IMR-90 (cell line): ENCODE results near the gene LAMC2. TPM values are rescaled to one million over a fixed set of nuclear protein-coding genes. Genes with fewer than 3 reads are reported as not detected.

Source experiments
- ATAC-seq: fragments of 200-7000 bp; cut with Tn5 transposase; 2 replicates; pipeline ENCODE4 v1.9.1; 2020; ENCODE audit warnings: low read depth, mild to moderate bottlenecking, moderate library complexity
- BruUV-seq: library from RNA; stranded (reverse); fragments of 400-500 nt; replicated peaks from 2 replicates; lab custom pipeline; 2021; lab: Mats Ljungman, UMichigan
- CTCF ChIA-PET: fragments of 300-600 bp; formaldehyde crosslinking; extraction: SDS; loops from one replicate; lab custom pipeline; 2021; ENCODE audit warnings: antibody characterized with exemption; lab: Yijun Ruan, JAX
- POLR2A ChIA-PET: fragments of 300-600 bp; sonication (Branson Sonifier 250); formaldehyde crosslinking; loops from one replicate; lab custom pipeline; 2022; ENCODE audit warnings: antibody characterized with exemption; ENCODE audit not compliant: unreplicated experiment; lab: Charles Lee
- DNase-seq: peaks from one replicate; pipeline ENCODE4 v3.0.0; 2013
- H2AFZ ChIP-seq: replicated peaks from 2 replicates; pipeline ENCODE3; 2013; ENCODE audit warnings: low read length, mild to moderate bottlenecking; ENCODE audit not compliant: poor library complexity
- H2AK5ac ChIP-seq: 2 replicates; pipeline ENCODE4 v1.6.1; 2013; ENCODE audit warnings: low read depth, low read length, inconsistent platforms
- H2AK9ac ChIP-seq: replicated peaks from 2 replicates; pipeline ENCODE3; 2013; ENCODE audit warnings: mild to moderate bottlenecking, low read depth, low read length, moderate library complexity; ENCODE audit not compliant: poor library complexity
- H2BK120ac ChIP-seq: 2 replicates; pipeline ENCODE4 v1.6.1; 2013; ENCODE audit warnings: low read depth, low read length, inconsistent platforms
- H2BK15ac ChIP-seq: 3 replicates; pipeline ENCODE4 v1.6.1; 2013; ENCODE audit warnings: low read depth, low read length, inconsistent platforms
- H2BK20ac ChIP-seq: 2 replicates; pipeline ENCODE4 v1.6.1; 2013; ENCODE audit warnings: low read depth, mild to moderate bottlenecking, inconsistent platforms, low read length, moderate library complexity
- H2BK5ac ChIP-seq: 2 replicates; pipeline ENCODE4 v1.6.1; 2013; ENCODE audit warnings: mild to moderate bottlenecking, low read depth, low read length, inconsistent platforms; ENCODE audit not compliant: poor library complexity, severe bottlenecking
- H3K14ac ChIP-seq: replicated peaks from 2 replicates; pipeline ENCODE4 v1.6.1; 2013; ENCODE audit warnings: low read depth, low read length, inconsistent platforms
- H3K18ac ChIP-seq: 2 replicates; pipeline ENCODE4 v1.6.1; 2013; ENCODE audit warnings: low read depth, low read length, control low read depth
- H3K23ac ChIP-seq: 2 replicates; pipeline ENCODE4 v1.6.1; 2013; ENCODE audit warnings: low read depth, low read length, inconsistent platforms
- H3K27ac ChIP-seq: 2 replicates; pipeline ENCODE4 v1.5.1; 2013; ENCODE audit warnings: mild to moderate bottlenecking, control low read depth, low read length; ENCODE audit not compliant: insufficient read depth
- H3K27me3 ChIP-seq: 2 replicates; pipeline ENCODE4 v1.6.1; 2013; ENCODE audit warnings: low read length; ENCODE audit not compliant: control insufficient read depth, insufficient read depth
- H3K36me3 ChIP-seq: 2 replicates; pipeline ENCODE4 v1.6.1; 2013; ENCODE audit warnings: low read length, mixed read lengths; ENCODE audit not compliant: control insufficient read depth, insufficient read depth
- H3K4ac ChIP-seq: 2 replicates; pipeline ENCODE4 v1.6.1; 2013; ENCODE audit warnings: low read depth, low read length, inconsistent platforms
- H3K4me1 ChIP-seq: 2 replicates; pipeline ENCODE4 v1.6.1; 2013; ENCODE audit warnings: low read length, mixed read lengths; ENCODE audit not compliant: control insufficient read depth, insufficient read depth
- H3K4me2 ChIP-seq: 2 replicates; pipeline ENCODE4 v1.6.1; 2013; ENCODE audit warnings: low read depth, mild to moderate bottlenecking, control low read depth, low read length, moderate library complexity
- H3K4me3 ChIP-seq: 2 replicates; pipeline ENCODE4 v1.5.1; 2013; ENCODE audit warnings: low read depth, mild to moderate bottlenecking, control low read depth, low read length, moderate library complexity; ENCODE audit not compliant: insufficient read depth
- H3K56ac ChIP-seq: 2 replicates; pipeline ENCODE4 v1.6.1; 2013; ENCODE audit warnings: low read length, inconsistent platforms; ENCODE audit not compliant: insufficient read depth; ENCODE audit errors: extremely low read depth
- H3K79me1 ChIP-seq, 2 experiments: 2 replicates each; pipeline ENCODE4 v1.6.1; 2013; ENCODE audit warnings: low read length in 2 of 2, inconsistent platforms in 1 of 2, low read depth in 1 of 2
- H3K9ac ChIP-seq: 2 replicates; pipeline ENCODE4 v1.6.1; 2013; ENCODE audit warnings: low read depth, low read length, control low read depth
- H3K9me1 ChIP-seq: 2 replicates; pipeline ENCODE4 v1.6.1; 2013; ENCODE audit warnings: low read length, inconsistent platforms; ENCODE audit not compliant: insufficient read depth
- H3K9me3 ChIP-seq: 2 replicates; pipeline ENCODE4 v1.6.1; 2013; ENCODE audit warnings: low read length; ENCODE audit not compliant: control insufficient read depth, insufficient read depth
- H4K20me1 ChIP-seq: 2 replicates; pipeline ENCODE4 v1.6.1; 2013; ENCODE audit warnings: low read length, inconsistent platforms; ENCODE audit not compliant: insufficient read depth
- H4K5ac ChIP-seq: 2 replicates; pipeline ENCODE4 v1.6.1; 2013; ENCODE audit warnings: mild to moderate bottlenecking, low read depth, low read length, control low read depth
- H4K8ac ChIP-seq, 2 experiments: 2 replicates each; pipeline ENCODE4 v1.6.1; 2013; ENCODE audit warnings: low read depth in 2 of 2, low read length in 2 of 2, control low read depth in 1 of 2, inconsistent platforms in 1 of 2
- H4K91ac ChIP-seq: 2 replicates; pipeline ENCODE4 v1.6.1; 2013; ENCODE audit warnings: low read depth, low read length, inconsistent platforms; ENCODE audit not compliant: insufficient read depth
- WGBS, 2 experiments: methylation state at CpG; one replicate each; pipeline versions ENCODE4 v1.1.5 to v1.1.7; 2013; ENCODE audit warnings: missing lambda C conversion rate in 2 of 2; ENCODE audit not compliant: insufficient read length in 1 of 2; ENCODE audit errors: extremely low coverage in 2 of 2; 5-methylcytosine and 5-hydroxymethylcytosine counted together
- dilution Hi-C: fragments of 300-500 bp; cut with HindIII; formaldehyde crosslinking; loops from one replicate; pipeline ENCODE4 v1.14.3; 2018; ENCODE audit warnings: low sequenced_read_pairs; ENCODE audit not compliant: unreplicated experiment
- in situ Hi-C: fragments of 300-500 bp; cut with MboI; formaldehyde crosslinking; loops from 3 replicates; pipeline ENCODE4 v1.14.3; 2019; ENCODE audit warnings: low sequenced_read_pairs, inconsistent platforms, mixed read lengths
- intact Hi-C: fragments of 100-400 bp; cut with micrococcal nuclease; formaldehyde crosslinking; loops from 2 replicates; pipeline ENCODE4 v1.10.0; 2022
- polyA plus RNA-seq, 3 experiments: library from polyadenylated mRNA; depleted of rRNA; stranded (reverse); fragments of >200 nt; gene quantifications; 2 replicates each; pipeline ENCODE4 v1.2.3, GENCODE V29; 2012; ENCODE audit warnings: low replicate concordance in 1 of 3
- total RNA-seq: library from RNA; depleted of rRNA; stranded (reverse); fragments of >200 nt; gene quantifications from 2 replicates; pipeline ENCODE4 v1.2.3, GENCODE V29; 2012
- TF ChIP-seq, protein P1 (sequence below): fragments of 150-350 bp; IDR thresholded peaks from 2 replicates; pipeline ENCODE4 v1.6.1; 2017; ENCODE audit warnings: mild to moderate bottlenecking, antibody characterized with exemption, low read length, low read depth

LAMC2 gene
- total and polyA plus RNA-seq, 2 of the 4 experiments (the other 2 are of a cell fraction) = 2.3 to 2.8 TPM

GRCh38 chr1:183274836-183275235 lies 88.8 kb downstream of the LAMC2 start:
- peak overlapping the region; percentile 70 for H3K4ac ChIP-seq
- no CpG with 5 or more reads among the region's 3 CpGs for WGBS, 2 experiments
- peak overlapping the region; percentile 31; the same call in 2 of the 3 replicates for H2BK15ac ChIP-seq
- H3K23ac ChIP-seq = no peak overlapping the region
- BruUV-seq = no TSS peak
- H3K36me3 ChIP-seq = no peaks in the 10 kb centered on the region
- peaks cover 0 to 26% of the 10 kb centered on the region in 2 experiments; a peak in 2 of 4 replicates for H3K79me1 ChIP-seq
- no peak for DNase-seq
- H2BK120ac ChIP-seq = peak overlapping the region; percentile 77
- H2AK9ac ChIP-seq = peak overlapping the region; percentile 68
- peak overlapping the region; percentile 84 for H2BK20ac ChIP-seq
- no peak overlapping the region for H3K18ac ChIP-seq
- dilution Hi-C loops = no loop called here
- H2BK5ac ChIP-seq = peak overlapping the region; percentile 72
- no peak overlapping the region for H2AFZ ChIP-seq
- no peaks in the 10 kb centered on the region; the same call in 1 of the 2 replicates for H4K20me1 ChIP-seq
- no peak overlapping the region for H3K27ac ChIP-seq
- intact Hi-C loops = loop anchor here (5.0 kb wide), 1 partner anchor 128 kb away; no protein-coding TSS in a partner anchor
- H3K9ac ChIP-seq = no peak overlapping the region
- H3K4me2 ChIP-seq = no peak overlapping the region
- peaks cover 26% of the 10 kb centered on the region for H3K9me1 ChIP-seq
- in situ Hi-C loops = no loop called here
- ChIA-PET CTCF (no interaction called here), POLR2A (no interaction called here)
- no peak overlapping the region; the same call in 1 of the 2 replicates for H3K14ac ChIP-seq
- H3K27me3 ChIP-seq = no peaks in the 10 kb centered on the region
- H4K91ac ChIP-seq = peak overlapping the region; percentile 38; the same call in 1 of the 2 replicates
- no peaks in the 10 kb centered on the region for H3K9me3 ChIP-seq
- no peak overlapping the region for H3K56ac ChIP-seq
- H4K8ac ChIP-seq = peak overlapping the region in 1 of 2 experiments; percentile 22; a peak in 2 of 4 replicates
- H2AK5ac ChIP-seq = peak overlapping the region; percentile 89
- ATAC-seq = no peak
- no peak overlapping the region for H3K4me3 ChIP-seq
- TF ChIP-seq, protein P1, sequence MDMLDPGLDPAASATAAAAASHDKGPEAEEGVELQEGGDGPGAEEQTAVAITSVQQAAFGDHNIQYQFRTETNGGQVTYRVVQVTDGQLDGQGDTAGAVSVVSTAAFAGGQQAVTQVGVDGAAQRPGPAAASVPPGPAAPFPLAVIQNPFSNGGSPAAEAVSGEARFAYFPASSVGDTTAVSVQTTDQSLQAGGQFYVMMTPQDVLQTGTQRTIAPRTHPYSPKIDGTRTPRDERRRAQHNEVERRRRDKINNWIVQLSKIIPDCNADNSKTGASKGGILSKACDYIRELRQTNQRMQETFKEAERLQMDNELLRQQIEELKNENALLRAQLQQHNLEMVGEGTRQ = no peak
- peaks cover 36% of the 10 kb centered on the region for H3K4me1 ChIP-seq
- no peak overlapping the region for H4K5ac ChIP-seq
